IMR-90 (cell line): ENCODE results near the gene TCOF1. TPM values are rescaled to one million over a fixed set of nuclear protein-coding genes. Genes with fewer than 3 reads are reported as not detected.

Source experiments
- ATAC-seq: fragments of 200-7000 bp; cut with Tn5 transposase; 2 replicates; pipeline ENCODE4 v1.9.1; 2020; ENCODE audit warnings: low read depth, mild to moderate bottlenecking, moderate library complexity
- BruUV-seq: library from RNA; stranded (reverse); fragments of 400-500 nt; replicated peaks from 2 replicates; lab custom pipeline; 2021; lab: Mats Ljungman, UMichigan
- CTCF ChIA-PET: fragments of 300-600 bp; formaldehyde crosslinking; extraction: SDS; loops from one replicate; lab custom pipeline; 2021; ENCODE audit warnings: antibody characterized with exemption; lab: Yijun Ruan, JAX
- POLR2A ChIA-PET: fragments of 300-600 bp; sonication (Branson Sonifier 250); formaldehyde crosslinking; loops from one replicate; lab custom pipeline; 2022; ENCODE audit warnings: antibody characterized with exemption; ENCODE audit not compliant: unreplicated experiment; lab: Charles Lee
- DNase-seq: peaks from one replicate; pipeline ENCODE4 v3.0.0; 2013
- H2AFZ ChIP-seq: replicated peaks from 2 replicates; pipeline ENCODE3; 2013; ENCODE audit warnings: low read length, mild to moderate bottlenecking; ENCODE audit not compliant: poor library complexity
- H2AK5ac ChIP-seq: 2 replicates; pipeline ENCODE4 v1.6.1; 2013; ENCODE audit warnings: low read depth, low read length, inconsistent platforms
- H2AK9ac ChIP-seq: replicated peaks from 2 replicates; pipeline ENCODE3; 2013; ENCODE audit warnings: mild to moderate bottlenecking, low read depth, low read length, moderate library complexity; ENCODE audit not compliant: poor library complexity
- H2BK120ac ChIP-seq: 2 replicates; pipeline ENCODE4 v1.6.1; 2013; ENCODE audit warnings: low read depth, low read length, inconsistent platforms
- H2BK15ac ChIP-seq: 3 replicates; pipeline ENCODE4 v1.6.1; 2013; ENCODE audit warnings: low read depth, low read length, inconsistent platforms
- H2BK20ac ChIP-seq: 2 replicates; pipeline ENCODE4 v1.6.1; 2013; ENCODE audit warnings: low read depth, mild to moderate bottlenecking, inconsistent platforms, low read length, moderate library complexity
- H2BK5ac ChIP-seq: 2 replicates; pipeline ENCODE4 v1.6.1; 2013; ENCODE audit warnings: mild to moderate bottlenecking, low read depth, low read length, inconsistent platforms; ENCODE audit not compliant: poor library complexity, severe bottlenecking
- H3K14ac ChIP-seq: replicated peaks from 2 replicates; pipeline ENCODE4 v1.6.1; 2013; ENCODE audit warnings: low read depth, low read length, inconsistent platforms
- H3K18ac ChIP-seq: 2 replicates; pipeline ENCODE4 v1.6.1; 2013; ENCODE audit warnings: low read depth, low read length, control low read depth
- H3K23ac ChIP-seq: 2 replicates; pipeline ENCODE4 v1.6.1; 2013; ENCODE audit warnings: low read depth, low read length, inconsistent platforms
- H3K27ac ChIP-seq: 2 replicates; pipeline ENCODE4 v1.5.1; 2013; ENCODE audit warnings: mild to moderate bottlenecking, control low read depth, low read length; ENCODE audit not compliant: insufficient read depth
- H3K27me3 ChIP-seq: 2 replicates; pipeline ENCODE4 v1.6.1; 2013; ENCODE audit warnings: low read length; ENCODE audit not compliant: control insufficient read depth, insufficient read depth
- H3K36me3 ChIP-seq: 2 replicates; pipeline ENCODE4 v1.6.1; 2013; ENCODE audit warnings: low read length, mixed read lengths; ENCODE audit not compliant: control insufficient read depth, insufficient read depth
- H3K4ac ChIP-seq: 2 replicates; pipeline ENCODE4 v1.6.1; 2013; ENCODE audit warnings: low read depth, low read length, inconsistent platforms
- H3K4me1 ChIP-seq: 2 replicates; pipeline ENCODE4 v1.6.1; 2013; ENCODE audit warnings: low read length, mixed read lengths; ENCODE audit not compliant: control insufficient read depth, insufficient read depth
- H3K4me2 ChIP-seq: 2 replicates; pipeline ENCODE4 v1.6.1; 2013; ENCODE audit warnings: low read depth, mild to moderate bottlenecking, control low read depth, low read length, moderate library complexity
- H3K4me3 ChIP-seq: 2 replicates; pipeline ENCODE4 v1.5.1; 2013; ENCODE audit warnings: low read depth, mild to moderate bottlenecking, control low read depth, low read length, moderate library complexity; ENCODE audit not compliant: insufficient read depth
- H3K56ac ChIP-seq: 2 replicates; pipeline ENCODE4 v1.6.1; 2013; ENCODE audit warnings: low read length, inconsistent platforms; ENCODE audit not compliant: insufficient read depth; ENCODE audit errors: extremely low read depth
- H3K79me1 ChIP-seq, 2 experiments: 2 replicates each; pipeline ENCODE4 v1.6.1; 2013; ENCODE audit warnings: low read length in 2 of 2, inconsistent platforms in 1 of 2, low read depth in 1 of 2
- H3K9ac ChIP-seq: 2 replicates; pipeline ENCODE4 v1.6.1; 2013; ENCODE audit warnings: low read depth, low read length, control low read depth
- H3K9me1 ChIP-seq: 2 replicates; pipeline ENCODE4 v1.6.1; 2013; ENCODE audit warnings: low read length, inconsistent platforms; ENCODE audit not compliant: insufficient read depth
- H3K9me3 ChIP-seq: 2 replicates; pipeline ENCODE4 v1.6.1; 2013; ENCODE audit warnings: low read length; ENCODE audit not compliant: control insufficient read depth, insufficient read depth
- H4K20me1 ChIP-seq: 2 replicates; pipeline ENCODE4 v1.6.1; 2013; ENCODE audit warnings: low read length, inconsistent platforms; ENCODE audit not compliant: insufficient read depth
- H4K5ac ChIP-seq: 2 replicates; pipeline ENCODE4 v1.6.1; 2013; ENCODE audit warnings: mild to moderate bottlenecking, low read depth, low read length, control low read depth
- H4K8ac ChIP-seq, 2 experiments: 2 replicates each; pipeline ENCODE4 v1.6.1; 2013; ENCODE audit warnings: low read depth in 2 of 2, low read length in 2 of 2, control low read depth in 1 of 2, inconsistent platforms in 1 of 2
- H4K91ac ChIP-seq: 2 replicates; pipeline ENCODE4 v1.6.1; 2013; ENCODE audit warnings: low read depth, low read length, inconsistent platforms; ENCODE audit not compliant: insufficient read depth
- CHD1 ChIP-seq: IDR thresholded peaks from 2 replicates; pipeline ENCODE4 v1.6.1; 2012; ENCODE audit warnings: low read depth, low read length, improper control_type of control experiment
- SMC3 ChIP-seq: fragments of 150-350 bp; IDR thresholded peaks from 2 replicates; pipeline ENCODE4 v1.6.1; 2016; ENCODE audit warnings: low read depth, mild to moderate bottlenecking, antibody characterized with exemption, low read length, moderate library complexity
- WGBS, 2 experiments: methylation state at CpG; one replicate each; pipeline versions ENCODE4 v1.1.5 to v1.1.7; 2013; ENCODE audit warnings: missing lambda C conversion rate in 2 of 2; ENCODE audit not compliant: insufficient read length in 1 of 2; ENCODE audit errors: extremely low coverage in 2 of 2; 5-methylcytosine and 5-hydroxymethylcytosine counted together
- dilution Hi-C: fragments of 300-500 bp; cut with HindIII; formaldehyde crosslinking; loops from one replicate; pipeline ENCODE4 v1.14.3; 2018; ENCODE audit warnings: low sequenced_read_pairs; ENCODE audit not compliant: unreplicated experiment
- in situ Hi-C: fragments of 300-500 bp; cut with MboI; formaldehyde crosslinking; loops from 3 replicates; pipeline ENCODE4 v1.14.3; 2019; ENCODE audit warnings: low sequenced_read_pairs, inconsistent platforms, mixed read lengths
- intact Hi-C: fragments of 100-400 bp; cut with micrococcal nuclease; formaldehyde crosslinking; loops from 2 replicates; pipeline ENCODE4 v1.10.0; 2022
- polyA plus RNA-seq, 3 experiments: library from polyadenylated mRNA; depleted of rRNA; stranded (reverse); fragments of >200 nt; gene quantifications; 2 replicates each; pipeline ENCODE4 v1.2.3, GENCODE V29; 2012; ENCODE audit warnings: low replicate concordance in 1 of 3
- total RNA-seq: library from RNA; depleted of rRNA; stranded (reverse); fragments of >200 nt; gene quantifications from 2 replicates; pipeline ENCODE4 v1.2.3, GENCODE V29; 2012

TCOF1 gene
- total and polyA plus RNA-seq, 2 of the 4 experiments (the other 2 are of a cell fraction) = 18.2 to 19.7 TPM

DNA sequence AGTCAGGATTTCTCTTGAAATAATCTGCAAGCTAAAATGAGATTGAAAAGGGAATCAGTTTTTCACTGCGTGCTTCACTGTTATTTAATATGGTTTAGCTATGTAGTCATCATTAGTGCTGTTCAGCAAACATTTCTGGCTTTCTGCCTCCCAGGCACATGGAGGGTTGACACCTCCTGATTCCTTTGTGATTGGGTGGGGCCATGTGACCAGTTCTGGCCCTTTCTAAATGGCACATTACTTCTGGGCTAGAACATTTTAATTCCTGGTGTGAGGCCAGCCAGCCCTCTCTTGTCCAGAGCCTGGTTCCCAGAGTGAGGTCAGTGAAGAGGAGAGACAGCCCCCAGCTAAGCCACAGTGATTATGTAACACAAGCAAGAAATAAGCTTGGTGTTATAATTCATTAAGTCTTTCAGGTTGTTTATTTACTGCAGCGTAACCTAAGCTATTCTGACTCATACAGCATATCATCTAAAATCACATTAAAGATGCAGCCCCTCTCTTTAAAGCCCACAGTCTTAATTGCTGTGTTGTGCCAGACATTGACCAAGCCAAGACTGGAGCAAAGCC, 37.4 kb upstream of the TCOF1 start (continued):
- no peak for TF ChIP-seq SMC3

DNA sequence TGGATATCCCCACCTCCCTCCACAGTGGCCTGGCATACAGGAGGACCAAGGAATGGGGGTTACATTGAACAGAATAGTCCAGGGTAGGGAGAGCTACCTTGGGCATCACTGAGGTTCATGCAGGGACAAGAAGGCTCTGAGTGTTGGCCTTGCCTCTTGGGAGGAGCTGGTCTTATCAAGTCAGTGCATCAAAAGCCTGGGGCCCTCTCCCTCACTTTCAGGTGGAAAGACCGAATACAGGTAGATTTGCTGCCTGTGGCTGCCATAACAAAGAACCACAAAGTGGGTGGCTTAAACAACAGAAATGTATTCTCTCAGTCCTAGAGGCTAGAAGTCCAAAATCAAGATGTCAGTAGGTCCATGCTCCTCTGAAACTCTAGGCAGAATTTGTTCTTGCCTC, 36.3 kb upstream of the TCOF1 start:
- H2BK120ac ChIP-seq = 0 out of 2 replicates have a peak overlapping the region, but pooled peaks have one; percentile 11
- H2BK20ac ChIP-seq = peak overlapping the region; percentile 69; the same call in 1 of the 2 replicates
- in situ Hi-C loops = no loop called here
- no peak overlapping the region for H3K4me2 ChIP-seq
- WGBS, 2 experiments = no CpG with 5 or more reads among the region's 1 CpG
- no peak overlapping the region for H3K56ac ChIP-seq
- no peak overlapping the region for H3K4me3 ChIP-seq
- H2AK5ac ChIP-seq = peak overlapping the region; percentile 39
- 0 out of 3 replicates have a peak overlapping the region, but pooled peaks have one; percentile 66 for H2BK15ac ChIP-seq
- H3K18ac ChIP-seq = no peak overlapping the region
- no peak overlapping the region for H3K14ac ChIP-seq
- intact Hi-C loops = no loop called here
- ATAC-seq (no peak), DNase-seq (no peak)
- peaks cover 0 to 8% of the 10 kb centered on the region in 2 experiments; a peak in 2 of 4 replicates for H3K79me1 ChIP-seq
- no peaks in the 10 kb centered on the region for H3K9me3 ChIP-seq
- ChIA-PET CTCF (no interaction called here), POLR2A (no interaction called here)
- H3K36me3 ChIP-seq = no peaks in the 10 kb centered on the region
- H2AFZ ChIP-seq = no peak overlapping the region
- no peak overlapping the region for H3K27ac ChIP-seq
- H2AK9ac ChIP-seq = no peak overlapping the region
- no peak overlapping the region for H4K8ac ChIP-seq
- H4K5ac ChIP-seq = no peak overlapping the region
- H4K20me1 ChIP-seq = peaks cover 5% of the 10 kb centered on the region; the same call in 1 of the 2 replicates
- peak overlapping the region; percentile 11; the same call in 1 of the 2 replicates for H4K91ac ChIP-seq
- peaks cover 34% of the 10 kb centered on the region for H3K9me1 ChIP-seq
- H2BK5ac ChIP-seq = no peak overlapping the region
- no peak for TF ChIP-seq CHD1
- no peak overlapping the region for H3K9ac ChIP-seq
- peaks cover 30% of the 10 kb centered on the region for H3K4me1 ChIP-seq
- no TSS peak for BruUV-seq
- dilution Hi-C loops = no loop called here
- no peaks in the 10 kb centered on the region for H3K27me3 ChIP-seq
- H3K23ac ChIP-seq = no peak overlapping the region
- H3K4ac ChIP-seq = 0 out of 2 replicates have a peak overlapping the region, but pooled peaks have one; percentile 13
